Hematopoietic multipotent progenitor cell treated with erythropoietin and hydrocortisone succinate and interleukin-3 and kit ligand, for 15 days (in vitro differentiated cells): ENCODE measurements around the gene KCNAB3.
"Not testable (repeated sequence)": the region's sequence is repeated elsewhere in the genome, so short reads cannot be mapped to it uniquely, and the experiment has no call there.

Experiments
- DNase-seq: peaks from one replicate; pipeline ENCODE4 v3.0.0-alpha.2; 2015; ENCODE audit warnings: low spot score

The KCNAB3 gene

GRCh38 chr17:7929158-7930023, at the start of gene KCNAB3:
KCNAB3 (minus strand) TSS chr17:7929856; CDS start chr17:7929435, 421 bp downstream.
- DNase-seq = peak; percentile 31

GRCh38 chr17:7977805-7978204, 48.1 kb upstream of the KCNAB3 start:
- no peak for DNase-seq

- no peak for DNase-seq
Measured at GRCh38 chr17:7977039-7977438, 47.4 kb upstream of the KCNAB3 start.

GRCh38 chr17:7974638-7975131, 45.0 kb upstream of the KCNAB3 start:
- DNase-seq = no peak

- no peak for DNase-seq
Measured at GRCh38 chr17:7972131-7972785, 42.6 kb upstream of the KCNAB3 start.

- no peak for DNase-seq
Measured at GRCh38 chr17:7971651-7972050, 42.0 kb upstream of the KCNAB3 start.

- no peak for DNase-seq
Measured at GRCh38 chr17:7969433-7969832, 39.8 kb upstream of the KCNAB3 start.

- DNase-seq = no peak
Measured at GRCh38 chr17:7967751-7968150, 38.1 kb upstream of the KCNAB3 start.

GRCh38 chr17:7961421-7961820, 31.8 kb upstream of the KCNAB3 start:
- no peak for DNase-seq

GRCh38 chr17:7959503-7960253, 30.0 kb upstream of the KCNAB3 start:
- DNase-seq = no peak

GRCh38 chr17:7956228-7956965, 26.7 kb upstream of the KCNAB3 start:
- no peak for DNase-seq

- no peak for DNase-seq
Measured at GRCh38 chr17:7955414-7956227, 26.0 kb upstream of the KCNAB3 start.

GRCh38 chr17:7953266-7953665, 23.6 kb upstream of the KCNAB3 start:
- not testable (repeated sequence) for DNase-seq

- DNase-seq = no peak
Measured at GRCh38 chr17:7951143-7951792, 21.6 kb upstream of the KCNAB3 start.

GRCh38 chr17:7950578-7950977, 20.9 kb upstream of the KCNAB3 start:
- no peak for DNase-seq

GRCh38 chr17:7947651-7948050, 18.0 kb upstream of the KCNAB3 start:
- DNase-seq = no peak

GRCh38 chr17:7946441-7946840, 16.8 kb upstream of the KCNAB3 start:
- no peak for DNase-seq

GRCh38 chr17:7945651-7946050, 16.0 kb upstream of the KCNAB3 start:
- DNase-seq = no peak

- no peak for DNase-seq
Measured at GRCh38 chr17:7944326-7944725, 14.7 kb upstream of the KCNAB3 start.

- DNase-seq = no peak
Measured at GRCh38 chr17:7943291-7943690, 13.6 kb upstream of the KCNAB3 start.
